Tibial artery (tissue), 4 donors: ENCODE data around the gene CD79B.

Source experiments
- DNase-seq, 2 donors: peaks; one replicate each; pipeline ENCODE4 v3.0.0-alpha.2; 2019
- H3K27ac ChIP-seq, 2 donors: fragments of 200-600 bp; sonication (generic) in 1 of 2; 1 replicate in 1 of 2; 2 replicates in 1 of 2; pipeline ENCODE4 v1.5.1; 2018 to 2019; ENCODE audit warnings: mild to moderate bottlenecking in 1 of 2
- H3K27me3 ChIP-seq, 2 donors: fragments of 200-600 bp; sonication (generic) in 1 of 2; one replicate each; pipeline versions ENCODE4 v1.5.1 to v1.6.0; 2016 to 2019
- H3K36me3 ChIP-seq, 3 donors: fragments of 200-600 bp; sonication (generic) in 2 of 3; one replicate each; pipeline ENCODE4 v1.5.1; 2016 to 2019; ENCODE audit warnings: mild to moderate bottlenecking in 2 of 3
- H3K4me1 ChIP-seq, 4 donors: fragments of 200-600 bp; sonication (generic) in 2 of 4; 1 replicate in 3 of 4; 2 replicates in 1 of 4; pipeline ENCODE4 v1.5.1; 2016 to 2019
- H3K4me3 ChIP-seq, 2 donors: fragments of 200-600 bp; sonication (generic) in 1 of 2; 1 replicate in 1 of 2; 2 replicates in 1 of 2; pipeline ENCODE4 v1.5.1; 2018 to 2019; ENCODE audit warnings: mild to moderate bottlenecking in 2 of 2
- H3K9me3 ChIP-seq, 3 donors: fragments of 200-600 bp; sonication (generic) in 1 of 3; one replicate each; pipeline ENCODE4 v1.5.1; 2016 to 2019
- intact Hi-C: fragments of 100-400 bp; cut with DNase I; formaldehyde crosslinking; loops from one replicate; pipeline ENCODE4 v1.15.0; 2023; ENCODE audit warnings: low total_unique reads
- TF ChIP-seq, protein P1 (sequence below), 2 experiments: fragments of 200-600 bp in 1 of 2; fragments of 450-650 bp in 1 of 2; IDR thresholded peaks; one replicate each; pipeline ENCODE4 v1.5.1; 2017 to 2019; ENCODE audit warnings: antibody characterized with exemption in 2 of 2, mild to moderate bottlenecking in 1 of 2, moderate library complexity in 1 of 2

Gene CD79B

GRCh38 chr17:63931981-63932561, at the start of gene CD79B:
CD79B (minus strand) TSS chr17:63932331; CDS start chr17:63932261, 70 bp downstream.
- no peak within 1 kb of the TSS for H3K27ac ChIP-seq
- H3K9me3 ChIP-seq: no peaks in the 10 kb centered on the region
- peaks cover 0 to 6% (median 0%) of the 10 kb centered on the region in 4 donors for H3K4me1 ChIP-seq
- H3K4me3 ChIP-seq: no peak within 1 kb of the TSS
- intact Hi-C loops: no loop called here
- H3K27me3 ChIP-seq: peaks cover 0 to 16% of the 10 kb centered on the region in 2 donors
- no peak for DNase-seq
- TF ChIP-seq, protein P1, sequence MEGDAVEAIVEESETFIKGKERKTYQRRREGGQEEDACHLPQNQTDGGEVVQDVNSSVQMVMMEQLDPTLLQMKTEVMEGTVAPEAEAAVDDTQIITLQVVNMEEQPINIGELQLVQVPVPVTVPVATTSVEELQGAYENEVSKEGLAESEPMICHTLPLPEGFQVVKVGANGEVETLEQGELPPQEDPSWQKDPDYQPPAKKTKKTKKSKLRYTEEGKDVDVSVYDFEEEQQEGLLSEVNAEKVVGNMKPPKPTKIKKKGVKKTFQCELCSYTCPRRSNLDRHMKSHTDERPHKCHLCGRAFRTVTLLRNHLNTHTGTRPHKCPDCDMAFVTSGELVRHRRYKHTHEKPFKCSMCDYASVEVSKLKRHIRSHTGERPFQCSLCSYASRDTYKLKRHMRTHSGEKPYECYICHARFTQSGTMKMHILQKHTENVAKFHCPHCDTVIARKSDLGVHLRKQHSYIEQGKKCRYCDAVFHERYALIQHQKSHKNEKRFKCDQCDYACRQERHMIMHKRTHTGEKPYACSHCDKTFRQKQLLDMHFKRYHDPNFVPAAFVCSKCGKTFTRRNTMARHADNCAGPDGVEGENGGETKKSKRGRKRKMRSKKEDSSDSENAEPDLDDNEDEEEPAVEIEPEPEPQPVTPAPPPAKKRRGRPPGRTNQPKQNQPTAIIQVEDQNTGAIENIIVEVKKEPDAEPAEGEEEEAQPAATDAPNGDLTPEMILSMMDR (IDR thresholded peaks at IDR 0.05): no peak
- no peaks in the 10 kb centered on the region for H3K36me3 ChIP-seq

DNA sequence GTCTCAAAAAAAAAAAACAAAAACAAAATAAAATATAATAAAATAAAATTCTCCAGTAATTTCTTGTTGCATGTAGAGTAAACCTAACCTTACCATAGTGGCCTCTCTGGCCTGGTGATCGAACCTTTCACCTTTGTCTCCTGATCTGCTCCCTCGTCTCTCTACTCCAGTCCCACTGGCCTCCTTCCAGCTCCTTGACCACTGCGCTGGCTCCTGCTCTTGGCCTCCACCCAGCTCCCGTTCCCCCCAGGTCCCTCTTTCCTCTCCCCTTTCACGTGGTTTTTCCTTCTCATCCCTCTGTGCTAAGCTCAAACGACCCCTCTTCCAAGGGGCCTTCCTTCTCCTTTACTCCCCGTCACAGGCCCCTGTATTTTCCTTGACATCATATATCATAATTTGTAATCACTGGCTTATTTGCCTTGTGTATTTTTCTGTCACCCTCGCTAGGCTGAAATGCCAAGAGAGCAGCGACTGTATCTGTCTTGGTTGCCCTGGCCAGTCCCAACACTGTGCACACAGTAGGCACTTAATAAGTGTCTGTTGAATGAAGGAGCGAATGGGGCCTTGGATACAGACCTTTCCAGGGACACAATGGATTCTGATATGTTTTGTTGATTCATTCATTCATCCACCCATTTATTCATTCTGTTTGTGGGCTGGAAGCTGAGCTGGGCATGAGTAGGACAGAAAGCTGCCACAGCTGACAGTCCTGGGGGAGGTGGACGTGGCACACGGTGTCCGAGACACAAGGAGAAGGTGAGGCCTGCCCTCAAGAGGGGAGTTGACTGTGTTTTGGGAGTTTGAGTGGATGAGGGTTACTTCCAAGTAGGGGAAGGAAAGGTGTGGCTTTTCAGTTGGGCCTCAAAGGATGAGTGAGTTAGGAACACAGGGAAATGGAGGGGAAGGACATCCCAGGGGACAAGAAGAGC, 46.4 kb upstream of the CD79B start:
- DNase-seq: no peak
- H3K4me3 ChIP-seq: no peak overlapping the region
- TF ChIP-seq, protein P1 (IDR thresholded peaks at IDR 0.05): no peak
- no peak overlapping the region for H3K27ac ChIP-seq
- peaks cover 0 to 19% (median 4%) of the 10 kb centered on the region in 4 donors for H3K4me1 ChIP-seq
- intact Hi-C loops: no loop called here
- H3K36me3 ChIP-seq: no peaks in the 10 kb centered on the region
- H3K9me3 ChIP-seq: peaks cover 0 to 7% (median 0%) of the 10 kb centered on the region in 3 donors
- peaks cover 0 to 8% of the 10 kb centered on the region in 2 donors for H3K27me3 ChIP-seq

DNA sequence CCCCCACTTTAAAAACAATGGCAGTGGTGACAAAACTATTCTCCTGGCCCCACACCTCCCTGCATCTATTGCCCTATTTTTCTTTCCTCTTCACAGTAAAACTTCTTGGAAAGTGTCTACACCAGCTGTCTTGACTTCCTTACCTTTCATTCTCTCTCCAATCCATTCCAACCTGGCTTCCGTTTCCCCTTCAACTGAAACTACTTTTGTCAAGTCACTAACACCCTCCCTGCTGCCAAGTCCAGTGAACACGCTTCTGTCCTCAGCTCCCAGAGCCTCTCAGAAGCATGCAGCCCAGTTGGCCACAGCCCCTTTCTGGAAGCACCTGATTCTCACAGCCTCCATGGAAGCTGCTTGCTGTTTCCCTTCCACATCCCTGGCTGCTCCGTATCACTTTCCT, 44.6 kb upstream of the CD79B start:
- TF ChIP-seq, protein P1 (IDR thresholded peaks at IDR 0.05): no peak
- DNase-seq: no peak
- intact Hi-C loops: no loop called here
- peaks cover 0 to 2% (median 0%) of the 10 kb centered on the region in 3 donors for H3K9me3 ChIP-seq
- no peak overlapping the region for H3K4me3 ChIP-seq
- peaks cover 0 to 8% of the 10 kb centered on the region in 2 donors for H3K27me3 ChIP-seq
- H3K4me1 ChIP-seq: peaks cover 0 to 12% (median 0%) of the 10 kb centered on the region in 4 donors
- no peaks in the 10 kb centered on the region for H3K36me3 ChIP-seq
- no peak overlapping the region for H3K27ac ChIP-seq

DNA sequence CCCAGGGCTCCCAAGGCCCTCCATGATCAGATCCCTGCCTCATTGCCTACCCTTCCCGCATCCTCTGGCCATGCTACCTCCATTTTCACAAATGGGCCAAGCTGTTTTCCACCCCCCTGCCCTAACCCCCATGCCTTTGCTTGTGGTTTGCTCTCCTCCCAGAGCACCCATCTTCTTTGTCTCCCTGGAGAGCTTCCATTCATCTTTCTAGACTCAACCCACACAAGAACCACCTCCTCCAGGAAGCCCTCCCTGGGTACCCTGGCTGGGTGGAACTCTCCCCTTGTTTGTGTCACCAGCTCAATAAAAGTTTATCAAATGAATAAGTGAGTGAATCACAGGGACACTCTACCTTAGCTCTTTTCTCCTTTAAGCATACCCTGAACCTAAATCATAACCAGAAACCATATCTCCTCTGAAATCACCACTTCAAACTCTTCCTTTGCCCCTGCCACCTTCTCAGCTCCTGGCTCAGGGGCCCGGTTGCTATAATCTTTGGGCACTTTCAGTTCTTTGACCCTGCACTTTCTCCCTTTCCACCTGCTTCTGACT, 43.5 kb upstream of the CD79B start:
- no peak for DNase-seq
- TF ChIP-seq, protein P1 (IDR thresholded peaks at IDR 0.05): no peak
- intact Hi-C loops: no loop called here

GRCh38 chr17:63974594-63975192, 42.6 kb upstream of the CD79B start:
- peaks cover 0 to 9% (median 0%) of the 10 kb centered on the region in 4 donors for H3K4me1 ChIP-seq
- H3K27me3 ChIP-seq: peaks cover 0 to 11% of the 10 kb centered on the region in 2 donors
- H3K36me3 ChIP-seq: no peaks in the 10 kb centered on the region
- no peak for DNase-seq
- H3K4me3 ChIP-seq: no peak overlapping the region
- intact Hi-C loops: no loop called here
- H3K9me3 ChIP-seq: no peaks in the 10 kb centered on the region
- TF ChIP-seq, protein P1 (IDR thresholded peaks at IDR 0.05): no peak
- no peak overlapping the region for H3K27ac ChIP-seq

More for the DNA sequence above, 43.5 kb upstream of the CD79B start:
- Histone ChIP-seq H3K27me3 (peaks cover 0 to 11% of the 10 kb centered on the region in 2 donors), H3K9me3 (no peaks in the 10 kb centered on the region), H3K4me1 (peaks cover 0 to 12% (median 0%) of the 10 kb centered on the region in 4 donors), H3K36me3 (no peaks in the 10 kb centered on the region), H3K27ac (no peak overlapping the region), H3K4me3 (no peak overlapping the region)
